HCT116 (cell line): ENCODE measurements around the gene HDAC7. TPM values are rescaled to one million over a fixed set of nuclear protein-coding genes. Genes with fewer than 3 reads are reported as not detected.

Source experiments
- ATAC-seq: fragments of 200-7000 bp; cut with Tn5 transposase; 2 replicates; pipeline ENCODE4 v1.9.1; 2020; ENCODE audit warnings: mild to moderate bottlenecking, moderate library complexity
- BruUV-seq: library from RNA; stranded (reverse); fragments of 400-500 nt; replicated peaks from 2 replicates; lab custom pipeline; 2021; lab: Mats Ljungman, UMichigan
- CTCF ChIA-PET: fragments of 300-600 bp; sonication (Branson Sonifier 250); formaldehyde crosslinking; loops from one replicate; lab custom pipeline; 2021; ENCODE audit warnings: antibody characterized with exemption; lab: Charles Lee
- POLR2A ChIA-PET: fragments of 300-600, 350-600 bp; sonication (Branson Sonifier 250); formaldehyde crosslinking; loops from one replicate; lab custom pipeline; 2021; ENCODE audit warnings: antibody characterized with exemption; lab: Charles Lee
- RAD21 ChIA-PET, 2 experiments: fragments of 300-600 bp; sonication (Branson Sonifier 250); formaldehyde crosslinking; loops; one replicate each; lab custom pipeline; 2023; ENCODE audit warnings: low total read pairs in 2 of 2; ENCODE audit not compliant: uncharacterized antibody in 2 of 2, unreplicated experiment in 2 of 2, low non-redundant PET in 1 of 2; lab: Charles Lee
- DNase-seq: peaks from one replicate; pipeline ENCODE4 v3.0.0-alpha.2; 2010; ENCODE audit warnings: low read depth, low spot score
- H2AFZ ChIP-seq: fragments of 200-600 bp; shearing (Covaris generic), sonication (generic); 2 replicates; pipeline ENCODE4 v1.6.1; 2017; ENCODE audit warnings: low read depth, mixed run types, mixed read lengths, antibody characterized with exemption, low read length; ENCODE audit not compliant: poor library complexity, severe bottlenecking
- H3K27ac ChIP-seq: 2 replicates; pipeline ENCODE4 v1.5.1; 2012; ENCODE audit warnings: low read depth, low read length
- H3K27me3 ChIP-seq: fragments of 200-600 bp; sonication (generic); 2 replicates; pipeline ENCODE4 v1.6.1; 2016; ENCODE audit warnings: mixed run types, low read length, mixed read lengths; ENCODE audit not compliant: insufficient read depth
- H3K36me3 ChIP-seq, 2 experiments: fragments of 200-500 bp in 1 of 2; fragments of 200-600 bp in 1 of 2; sonication (Bioruptor generic) in 1 of 2; sonication (generic) in 1 of 2; 2 replicates each; pipeline versions ENCODE4 v1.5.1 to v1.6.1; 2014 to 2016; ENCODE audit warnings: low read length in 2 of 2, inconsistent platforms in 1 of 2, mixed read lengths in 1 of 2, mixed run types in 1 of 2; ENCODE audit not compliant: insufficient read depth in 2 of 2, control insufficient read depth in 1 of 2
- H3K4me1 ChIP-seq, 2 experiments: fragments of 200-600 bp in 1 of 2; sonication (generic) in 1 of 2; 2 replicates each; pipeline versions ENCODE4 v1.5.1 to v1.6.1; 2012 to 2017; ENCODE audit warnings: low read length in 2 of 2, inconsistent platforms in 1 of 2, mild to moderate bottlenecking in 1 of 2, mixed read lengths in 1 of 2, mixed run types in 1 of 2, moderate library complexity in 1 of 2; ENCODE audit not compliant: insufficient read depth in 2 of 2, control insufficient read depth in 1 of 2
- H3K4me2 ChIP-seq: fragments of 200-600 bp; sonication (generic); 2 replicates; pipeline ENCODE4 v1.6.1; 2017; ENCODE audit warnings: mixed run types, low read length, mixed read lengths
- H3K4me3 ChIP-seq, 2 experiments: fragments of 200-600 bp in 1 of 2; sonication (generic) in 1 of 2; replicated peaks in 1 of 2; 2 replicates each; pipeline ENCODE4 v1.5.1; 2011 to 2016; ENCODE audit warnings: low read length in 2 of 2, control low read depth in 1 of 2, low read depth in 1 of 2, mild to moderate bottlenecking in 1 of 2, mixed read lengths in 1 of 2, mixed run types in 1 of 2
- H3K79me2 ChIP-seq: fragments of 200-600 bp; sonication (generic); 2 replicates; pipeline ENCODE4 v1.6.1; 2017; ENCODE audit warnings: mild to moderate bottlenecking, mixed run types, low read length, moderate library complexity, mixed read lengths; ENCODE audit not compliant: insufficient read depth
- H3K9ac ChIP-seq: fragments of 200-600 bp; sonication (generic); 2 replicates; pipeline ENCODE4 v1.6.1; 2016; ENCODE audit warnings: low read length, mixed read lengths
- H3K9me2 ChIP-seq: fragments of 200-600 bp; sonication (generic), shearing (Covaris generic); 2 replicates; pipeline ENCODE4 v1.6.1; 2017; ENCODE audit warnings: mixed run types, mild to moderate bottlenecking, moderate library complexity; ENCODE audit not compliant: insufficient read depth
- H3K9me3 ChIP-seq, 2 experiments: fragments of 200-500 bp in 1 of 2; fragments of 200-600 bp in 1 of 2; sonication (Bioruptor generic) in 1 of 2; sonication (generic) in 1 of 2; 2 replicates each; pipeline ENCODE4 v1.6.1; 2014 to 2017; ENCODE audit warnings: low read length in 2 of 2, mixed read lengths in 2 of 2, inconsistent platforms in 1 of 2, low read depth in 1 of 2, mild to moderate bottlenecking in 1 of 2, mixed run types in 1 of 2, moderate library complexity in 1 of 2; ENCODE audit not compliant: control insufficient read depth in 1 of 2, insufficient read depth in 1 of 2
- H4K20me1 ChIP-seq: fragments of 200-600 bp; sonication (generic), shearing (Covaris generic); 2 replicates; pipeline ENCODE4 v1.6.1; 2017; ENCODE audit warnings: mixed run types, mild to moderate bottlenecking, moderate library complexity; ENCODE audit not compliant: insufficient read depth
- EZH2 ChIP-seq: fragments of 200-600 bp; sonication (generic); IDR thresholded peaks from 2 replicates; pipeline ENCODE4 v1.6.1; 2017; ENCODE audit warnings: antibody characterized with exemption, mixed run types
- FOSL1 ChIP-seq: IDR thresholded peaks from 2 replicates; pipeline ENCODE4 v1.6.1; 2012; ENCODE audit warnings: low read depth
- JUND ChIP-seq: IDR thresholded peaks from 2 replicates; pipeline ENCODE4 v1.6.1; 2012
- POLR2A ChIP-seq: IDR thresholded peaks from 2 replicates; pipeline ENCODE4 v1.7.0; 2011; ENCODE audit warnings: borderline replicate concordance; ENCODE audit not compliant: insufficient read depth, insufficient read length; ENCODE audit errors: extremely low read depth
- POLR2AphosphoS5 ChIP-seq: IDR thresholded peaks from 2 replicates; pipeline ENCODE4 v1.6.1; 2011; ENCODE audit warnings: mild to moderate bottlenecking, low read depth, low read length, moderate library complexity
- RAD21 ChIP-seq: IDR thresholded peaks from 2 replicates; pipeline ENCODE4 v1.6.1; 2012; ENCODE audit warnings: low read depth, mild to moderate bottlenecking
- REST ChIP-seq: IDR thresholded peaks from 2 replicates; pipeline ENCODE4 v1.6.1; 2012; ENCODE audit warnings: low read depth
- SIN3A ChIP-seq: IDR thresholded peaks from 2 replicates; pipeline ENCODE4 v1.6.1; 2012; ENCODE audit warnings: low read depth
- SP1 ChIP-seq: IDR thresholded peaks from 2 replicates; pipeline ENCODE4 v1.6.1; 2012; ENCODE audit warnings: low read depth
- TCF7L2 ChIP-seq: IDR thresholded peaks from 2 replicates; pipeline ENCODE4 v1.7.0; 2011; ENCODE audit warnings: borderline replicate concordance, inconsistent platforms; ENCODE audit not compliant: insufficient read depth, insufficient read length; ENCODE audit errors: extremely low read depth
- intact Hi-C: fragments of 100-400 bp; cut with micrococcal nuclease; formaldehyde crosslinking; loops from 2 replicates; pipeline ENCODE4 v1.10.0; 2022
- total RNA-seq: library from RNA; stranded (reverse); gene quantifications from one replicate; pipeline ENCODE4 v1.2.1, GENCODE V29; 2021; ENCODE audit not compliant: unreplicated experiment

The HDAC7 gene
- total RNA-seq, 1 experiment from 2014 or later, result 38.1 TPM

GRCh38 chr12:47862881-47863280 lies 43.2 kb upstream of the HDAC7 start:
- no peak overlapping the region for H2AFZ ChIP-seq
- no peaks in the 10 kb centered on the region for H3K36me3 ChIP-seq
- intact Hi-C loops, result no loop called here
- ChIA-PET POLR2A (no interaction called here), RAD21 (no interaction called here), CTCF (interaction anchor here (1.0 kb wide), 1 partner anchor 24 kb away, joined by 3 read pairs; no protein-coding TSS in a partner anchor)
- no peaks in the 10 kb centered on the region for H3K79me2 ChIP-seq
- no peak overlapping the region for H3K4me2 ChIP-seq
- no peak for ATAC-seq
- no peak overlapping the region for H3K9ac ChIP-seq
- TF ChIP-seq POLR2AphosphoS5, result no peak
- no peak for TF ChIP-seq REST
- no peak for TF ChIP-seq POLR2A
- TF ChIP-seq RAD21, result no peak
- TF ChIP-seq EZH2, result no peak
- no peak for TF ChIP-seq SP1
- TF ChIP-seq SIN3A, result no peak
- TF ChIP-seq JUND, result no peak
- TF ChIP-seq FOSL1, result no peak
- TF ChIP-seq TCF7L2, result no peak
- H3K9me3 ChIP-seq, result no peaks in the 10 kb centered on the region
- no TSS peak for BruUV-seq
- no peaks in the 10 kb centered on the region for H4K20me1 ChIP-seq
- no peaks in the 10 kb centered on the region for H3K27me3 ChIP-seq
- no peak overlapping the region for H3K4me3 ChIP-seq
- H3K9me2 ChIP-seq, result no peaks in the 10 kb centered on the region
- no peak overlapping the region for H3K27ac ChIP-seq
- H3K4me1 ChIP-seq, result peaks cover 11 to 27% of the 10 kb centered on the region in 2 experiments
- no peak for DNase-seq
